GM11168 (cell line): ENCODE data around the gene CLEC2B.
"Not testable (repeated sequence)": the region's sequence is repeated elsewhere in the genome, so short reads cannot be mapped to it uniquely, and the experiment has no call there.

ENCODE experiments used
- in situ Hi-C: fragments of 300-500 bp; cut with MboI; formaldehyde crosslinking; loops from one replicate; pipeline ENCODE4 v1.12.0; 2022; ENCODE audit warnings: low sequenced_read_pairs; ENCODE audit not compliant: unreplicated experiment

Gene CLEC2B

DNA sequence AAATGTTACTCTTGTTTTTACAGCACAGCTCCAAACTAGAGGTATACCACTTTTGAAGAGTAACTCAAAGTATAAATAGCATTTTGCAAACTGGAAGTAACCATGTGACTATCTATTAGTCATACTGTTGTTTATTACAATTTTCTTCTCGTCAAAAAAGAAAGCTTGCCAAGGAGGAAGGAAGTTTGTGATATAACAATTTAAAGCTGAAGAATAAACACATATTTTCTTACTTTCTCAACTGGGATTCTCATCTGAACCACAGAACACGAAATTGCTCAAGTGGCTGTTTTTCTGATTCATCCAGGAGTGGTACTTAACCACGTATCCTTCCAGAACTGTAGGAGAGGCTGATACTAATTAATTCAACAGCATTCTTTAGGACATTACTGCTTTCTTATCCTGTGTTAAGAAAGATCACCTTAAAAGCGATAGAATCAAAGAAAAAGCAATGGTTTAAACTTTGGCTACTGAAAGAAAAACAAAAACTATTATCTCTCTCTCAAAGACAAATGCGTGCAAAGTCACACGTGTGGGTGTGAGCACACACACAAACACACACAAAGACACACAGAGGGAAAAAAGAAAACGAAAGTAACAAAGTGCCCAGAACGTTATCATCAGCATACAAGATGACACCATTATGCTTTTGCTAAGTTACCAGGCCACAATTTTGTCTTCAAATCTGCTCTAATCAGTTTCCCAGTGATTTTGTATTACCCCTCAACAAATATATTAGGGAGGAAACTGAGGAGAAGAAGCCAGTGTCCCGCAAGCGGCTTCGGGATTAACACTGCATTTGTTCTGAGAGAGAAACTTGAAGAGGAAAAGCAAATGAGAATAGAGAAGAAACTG, at the start of gene CLEC2B:
Gene CLEC2B, minus strand, starts transcription at position 48 of the 855 bp plus-strand sequence.
- in situ Hi-C loops, result no loop called here

DNA sequence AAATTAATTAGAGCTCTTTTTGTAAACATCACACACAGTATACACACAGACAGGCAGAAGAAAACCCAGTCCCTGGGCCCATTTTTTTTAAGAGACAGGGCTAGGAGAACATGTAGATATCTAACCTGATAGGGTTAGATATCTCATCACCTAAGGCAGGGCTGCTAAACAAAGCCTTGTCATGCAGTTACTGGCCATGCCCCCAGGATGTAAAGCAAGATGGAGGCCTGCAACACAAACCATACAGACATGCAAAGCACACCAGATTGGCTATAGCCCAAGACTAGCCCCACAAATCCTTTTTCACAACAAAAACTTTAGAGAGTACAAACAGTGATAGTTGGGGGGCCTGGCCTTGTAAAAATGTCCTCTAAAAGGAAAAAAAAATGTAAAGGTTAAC, 42.6 kb upstream of the CLEC2B start:
- in situ Hi-C loops, result no loop called here

DNA sequence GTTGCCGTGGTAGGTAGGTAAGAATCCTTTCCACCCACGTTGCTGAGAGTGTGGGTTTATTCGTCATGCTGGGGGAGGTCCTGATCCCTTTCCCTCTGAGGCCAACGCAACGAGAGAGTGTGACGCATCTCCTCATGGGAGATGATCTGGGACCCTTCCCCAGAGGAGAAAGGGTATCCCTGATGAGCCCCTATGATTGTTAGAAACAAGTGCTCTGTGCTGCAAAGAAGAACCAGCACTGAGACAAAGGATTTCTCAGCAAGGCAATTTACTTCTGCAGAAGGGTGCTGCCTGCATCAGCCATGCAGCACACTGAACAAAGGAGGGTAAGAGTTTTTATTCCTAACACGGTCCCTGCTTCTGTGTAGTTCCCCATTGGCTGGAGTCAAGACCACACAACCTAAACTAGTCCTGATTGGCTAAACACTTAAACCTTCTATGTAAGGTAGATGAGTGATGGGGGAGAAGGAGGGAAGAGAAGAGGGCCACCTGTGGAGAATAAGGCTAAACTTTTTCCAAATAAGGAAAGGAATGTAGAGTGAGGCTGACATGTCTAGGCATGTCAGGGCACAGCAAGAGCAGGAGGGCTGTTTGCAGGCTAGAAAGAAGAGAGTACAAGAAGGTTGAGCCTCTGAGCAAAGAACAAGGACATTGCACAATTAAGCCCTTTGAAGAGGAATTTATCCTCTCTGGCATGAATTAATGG, 41.7 kb upstream of the CLEC2B start:
- in situ Hi-C loops, result no loop called here

DNA sequence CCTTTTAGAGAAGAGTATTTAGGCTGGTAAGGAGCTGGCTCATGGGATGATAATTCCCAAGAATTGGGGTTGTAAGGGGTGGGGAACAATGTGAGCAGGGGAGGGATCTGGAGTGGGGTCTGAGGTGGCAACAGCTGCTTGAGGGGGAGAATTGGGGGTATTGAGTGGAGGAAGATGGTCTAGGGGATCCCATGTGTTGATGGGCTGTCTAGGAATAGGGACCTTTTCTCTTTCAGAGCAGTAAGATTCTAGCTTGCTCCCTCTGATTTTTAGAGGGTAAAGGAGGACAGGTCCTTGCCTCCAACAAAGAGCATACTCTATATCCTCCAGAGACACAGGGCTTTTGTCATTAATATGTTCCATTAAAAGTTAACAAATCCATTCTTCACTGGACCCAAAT, 40.6 kb upstream of the CLEC2B start:
- in situ Hi-C loops, result no loop called here

DNA sequence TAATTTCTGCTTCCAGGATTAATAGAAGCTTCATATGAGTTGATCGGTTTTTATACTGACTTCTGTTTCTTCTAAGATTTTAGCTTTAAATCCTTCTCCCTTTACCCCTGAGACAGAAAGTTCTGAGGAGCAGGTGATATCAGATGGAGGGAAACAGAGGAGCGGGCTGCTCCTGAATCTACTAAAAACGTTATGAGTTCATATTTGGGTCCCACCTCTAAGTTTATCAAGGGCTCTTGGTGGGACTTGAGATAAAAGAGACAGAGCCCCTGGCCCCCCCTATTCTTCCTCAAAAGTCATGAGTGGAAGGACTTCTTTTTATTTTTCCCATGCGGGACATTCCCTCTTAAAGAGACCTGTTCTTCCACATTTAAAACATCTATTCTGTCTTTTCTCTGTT, 39.2 kb upstream of the CLEC2B start:
- in situ Hi-C loops, result no loop called here

DNA sequence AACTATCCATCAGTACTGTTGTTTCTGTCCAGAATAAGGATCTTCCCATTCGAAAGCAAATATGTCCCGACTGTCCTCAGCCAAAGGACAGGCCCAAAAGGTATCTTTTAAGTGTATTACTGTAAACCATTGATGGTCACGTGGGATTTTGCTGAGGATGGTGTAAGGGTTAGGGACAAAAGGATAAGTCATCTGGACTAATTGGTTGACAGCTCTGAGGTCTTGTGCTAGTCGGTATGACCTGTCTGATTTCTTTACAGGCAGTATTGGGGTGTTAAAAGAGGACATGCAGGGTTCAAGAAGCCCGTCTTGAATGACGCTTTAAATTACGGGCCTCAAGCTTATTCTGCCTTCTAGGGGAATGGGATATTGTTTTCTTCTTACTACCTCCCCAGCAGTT, 38.6 kb upstream of the CLEC2B start:
- in situ Hi-C loops, result no loop called here

DNA sequence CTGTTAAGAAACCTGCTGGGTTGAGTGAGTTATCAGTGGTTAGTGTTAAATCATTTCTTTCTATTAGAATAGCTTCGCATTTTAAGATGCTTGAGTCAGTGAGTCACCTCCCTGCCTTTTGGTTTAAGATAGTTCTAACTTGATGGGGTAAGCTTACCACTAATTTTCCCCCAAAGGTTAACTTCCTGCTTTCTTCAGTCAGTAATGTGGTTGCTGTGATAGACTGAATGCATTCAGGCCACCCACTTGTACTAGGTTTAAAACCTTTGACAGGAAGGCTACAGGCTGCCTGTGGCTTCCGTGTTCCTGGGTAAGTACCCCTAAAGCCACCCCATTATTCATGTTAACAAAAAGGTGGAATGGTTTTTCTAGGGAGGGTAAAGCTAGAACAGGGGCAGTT, 37.7 kb upstream of the CLEC2B start:
- in situ Hi-C loops, result no loop called here

DNA sequence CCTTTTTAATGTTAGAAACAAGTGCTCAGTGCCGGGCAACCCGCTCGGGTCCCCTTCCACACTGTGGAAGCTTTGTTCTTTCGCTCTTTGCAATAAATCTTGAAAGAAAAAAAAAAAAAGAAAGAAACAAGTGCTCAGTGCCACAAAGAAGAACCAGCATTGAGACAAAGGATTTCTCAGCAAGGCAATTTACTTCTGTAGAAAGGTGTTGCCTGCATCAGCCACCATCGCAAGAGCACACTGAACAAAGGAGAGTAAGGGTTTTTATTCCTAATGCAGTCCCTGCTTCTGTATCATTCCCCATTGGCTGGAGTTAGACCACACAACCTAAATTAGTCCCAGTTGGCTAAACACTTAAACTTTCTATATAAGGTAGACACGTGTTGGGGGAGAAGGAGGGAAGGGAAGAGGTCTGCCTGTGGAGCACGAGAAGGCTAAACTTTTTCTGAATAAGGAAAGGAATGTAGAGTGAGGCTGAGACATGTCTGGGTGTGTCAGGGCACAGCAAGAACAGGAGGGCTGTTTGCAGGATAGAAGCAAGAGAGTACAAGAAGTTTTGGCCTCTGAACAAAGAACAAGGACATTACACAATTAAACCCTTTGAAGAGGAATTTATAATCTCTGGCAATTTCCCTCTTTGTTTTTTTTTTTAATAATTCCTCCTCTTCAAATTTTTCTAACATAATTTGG, 33.5 kb upstream of the CLEC2B start:
- in situ Hi-C loops, result no loop called here

DNA sequence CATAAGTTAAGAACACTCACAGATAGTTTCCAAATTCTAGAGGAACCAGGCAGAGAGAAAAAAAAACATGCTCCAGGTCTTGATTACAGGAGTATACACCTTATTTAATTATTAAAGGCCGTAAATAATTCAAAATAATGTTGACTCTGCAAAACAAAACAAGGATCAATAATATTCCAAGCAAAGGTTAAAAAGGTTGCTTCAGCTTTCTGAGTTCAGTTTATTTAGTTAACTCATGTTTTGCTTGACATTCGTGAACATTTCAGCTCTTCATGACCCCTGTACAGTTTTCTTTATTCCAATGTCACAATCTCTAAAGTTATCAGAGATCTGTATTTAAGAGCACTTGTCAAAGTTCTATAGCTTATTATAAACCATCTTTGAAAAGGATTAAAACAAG, 31.8 kb upstream of the CLEC2B start:
- in situ Hi-C loops, result no loop called here

DNA sequence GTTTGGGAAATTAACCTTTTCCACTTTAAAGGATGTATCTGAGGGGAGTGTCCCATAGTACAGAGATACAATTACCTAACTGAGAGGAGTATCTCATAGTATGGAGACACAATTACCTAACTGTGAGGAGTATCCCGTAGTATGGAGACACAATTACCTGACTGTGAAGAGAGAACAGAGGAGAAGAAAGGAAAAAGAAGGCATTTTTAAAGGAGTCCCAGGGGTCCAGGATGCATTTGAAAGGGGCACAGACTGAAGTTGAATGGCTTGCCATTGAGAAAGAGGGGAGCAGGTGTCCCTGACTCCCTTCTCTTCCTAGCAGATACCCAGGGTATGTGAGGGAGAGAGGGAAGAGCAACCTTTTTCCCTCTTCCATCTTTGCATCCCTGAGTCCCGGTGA, 30.1 kb upstream of the CLEC2B start:
- in situ Hi-C loops, result no loop called here

DNA sequence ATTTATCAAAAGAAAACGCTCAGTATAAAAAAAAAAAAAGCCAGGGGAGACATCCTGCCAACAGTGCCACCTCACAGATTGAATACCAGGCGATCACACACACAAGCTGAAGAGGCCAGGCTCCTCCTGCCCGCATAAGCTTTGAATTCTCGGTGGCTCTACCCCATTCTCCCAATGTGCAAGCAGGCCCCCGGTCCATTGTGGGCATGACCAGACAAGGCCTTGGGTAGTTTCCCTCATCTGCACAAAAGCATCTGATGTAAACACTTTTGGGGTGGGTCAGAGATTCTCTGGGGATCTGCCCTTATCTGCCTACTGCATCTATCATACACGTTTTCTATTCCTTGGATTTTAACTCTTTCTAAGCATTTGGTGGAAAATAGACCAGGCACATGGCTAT, 28.4 kb upstream of the CLEC2B start:
- in situ Hi-C loops, result no loop called here

DNA sequence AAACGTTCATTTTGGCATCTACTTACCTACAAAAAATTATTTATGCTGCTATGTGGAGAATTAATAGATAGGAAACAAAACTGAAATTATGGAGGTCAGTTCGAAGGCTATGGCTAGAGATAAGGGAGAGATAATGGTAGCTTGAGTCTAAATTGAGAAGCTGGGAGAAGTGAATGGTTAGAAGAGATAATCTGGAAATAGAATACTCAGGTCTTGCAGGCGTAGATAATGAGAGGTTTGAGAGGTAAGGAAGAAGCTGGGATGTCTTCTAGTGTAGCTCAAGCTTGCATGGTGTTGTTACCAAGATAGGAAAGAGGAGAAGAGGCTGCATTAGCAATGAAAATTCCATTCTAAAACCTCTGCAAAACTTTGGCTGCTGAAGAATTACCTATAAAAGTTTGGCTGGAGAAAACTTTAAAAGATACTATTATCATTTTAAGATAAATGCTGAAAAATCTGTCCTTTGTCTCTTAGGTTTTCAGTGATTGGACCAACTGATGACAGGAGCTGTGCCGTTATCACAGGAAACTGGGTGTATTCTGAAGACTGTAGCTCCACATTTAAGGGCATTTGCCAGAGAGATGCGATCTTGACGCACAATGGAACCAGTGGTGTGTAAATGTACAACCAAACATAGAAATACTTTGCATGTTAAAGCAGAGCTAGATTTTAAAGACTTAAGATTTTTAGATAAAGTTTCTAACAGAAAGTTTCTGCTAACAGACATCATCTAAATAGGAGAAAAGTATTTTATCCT, 26.2 kb upstream of the CLEC2B start:
- in situ Hi-C loops, result no loop called here

DNA sequence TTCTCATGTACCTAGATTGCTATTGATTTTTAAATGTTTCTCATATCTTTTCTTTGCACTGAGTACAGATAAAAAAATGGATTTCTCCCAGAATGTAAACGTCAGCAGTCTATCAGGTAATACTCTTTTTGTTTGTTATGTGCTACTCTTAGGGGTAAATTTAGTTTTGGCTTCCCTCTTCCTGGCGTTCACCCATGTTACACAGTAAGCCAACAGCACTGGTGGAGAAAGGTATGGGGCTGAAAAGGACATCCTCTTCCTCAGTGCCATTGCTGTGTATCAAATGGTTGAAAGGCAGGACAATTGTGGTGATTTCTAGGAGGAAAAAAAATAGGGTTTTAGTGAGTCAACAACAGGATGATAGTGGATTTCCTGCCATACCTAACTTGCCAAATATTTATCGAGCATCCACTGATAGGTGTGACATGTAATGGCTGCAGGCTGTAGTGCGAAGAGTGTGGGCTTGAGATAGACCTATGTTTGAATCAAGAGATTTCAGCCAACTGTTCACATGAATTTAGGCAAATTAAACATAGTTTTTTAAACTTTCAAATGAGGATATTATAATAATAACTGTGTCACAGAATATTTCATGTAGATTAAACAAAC, 19.6 kb upstream of the CLEC2B start:
- in situ Hi-C loops, result no loop called here

DNA sequence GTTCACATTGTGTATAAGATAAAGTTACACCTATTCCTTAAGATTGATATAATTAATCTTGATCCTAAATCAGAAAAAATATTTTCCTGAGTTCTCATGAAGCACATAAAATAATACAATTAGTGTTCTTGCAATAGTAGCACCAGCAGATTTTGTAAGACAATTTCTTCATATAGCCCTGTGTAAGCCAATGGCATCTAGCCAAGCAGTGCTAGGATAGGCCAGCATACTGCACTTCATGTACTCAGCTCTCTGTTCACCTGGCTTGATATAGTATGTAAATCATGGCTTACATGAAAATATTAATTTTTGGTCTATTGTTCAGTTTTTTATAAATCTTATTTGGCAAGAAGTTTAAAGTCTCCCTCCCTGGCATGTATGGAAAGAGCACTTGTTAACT, 14.0 kb upstream of the CLEC2B start:
- in situ Hi-C loops, result no loop called here

DNA sequence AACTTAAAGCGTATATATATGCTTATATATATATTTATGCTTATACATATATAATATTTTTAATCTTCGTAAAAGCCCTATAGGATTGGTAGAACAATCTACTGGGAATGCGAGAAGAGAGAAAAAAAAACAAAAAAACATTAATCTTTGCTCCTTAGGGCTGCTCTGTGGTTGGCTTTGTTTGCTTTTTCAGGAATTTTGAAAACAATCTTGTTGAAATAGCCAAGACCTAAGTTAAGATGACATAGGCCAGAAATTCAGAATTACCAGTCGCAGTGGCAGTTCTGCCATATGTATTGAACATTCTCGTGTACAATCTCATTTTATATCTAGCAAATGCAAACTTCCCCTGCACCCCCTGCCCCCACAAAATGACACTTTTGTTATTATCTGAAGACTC, 12.8 kb upstream of the CLEC2B start:
- in situ Hi-C loops, result no loop called here

DNA sequence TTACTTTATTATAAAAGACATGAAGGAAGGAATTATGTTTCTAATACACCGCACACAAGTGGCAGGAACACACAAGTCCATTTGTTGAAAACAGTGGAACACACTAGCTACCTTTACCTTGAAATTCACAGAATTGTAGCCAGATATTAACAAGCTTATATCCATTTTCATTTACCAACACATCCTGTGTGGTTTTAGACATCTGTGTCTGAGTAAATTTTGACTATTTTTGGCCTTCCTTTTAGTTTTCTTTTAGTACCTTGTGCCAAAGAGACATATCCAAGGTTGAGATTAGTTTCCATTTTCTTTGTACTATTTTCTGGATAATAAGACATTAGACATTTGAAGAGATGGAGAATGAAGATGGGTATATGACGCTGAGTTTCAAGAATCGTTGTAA, 12.1 kb upstream of the CLEC2B start, which contains the start of gene KLRF2:
Gene KLRF2, plus strand, starts transcription at position 244 of the 400 bp plus-strand sequence. Its CDS starts 107 bp downstream, at position 351.
- in situ Hi-C loops, result no loop called here

DNA sequence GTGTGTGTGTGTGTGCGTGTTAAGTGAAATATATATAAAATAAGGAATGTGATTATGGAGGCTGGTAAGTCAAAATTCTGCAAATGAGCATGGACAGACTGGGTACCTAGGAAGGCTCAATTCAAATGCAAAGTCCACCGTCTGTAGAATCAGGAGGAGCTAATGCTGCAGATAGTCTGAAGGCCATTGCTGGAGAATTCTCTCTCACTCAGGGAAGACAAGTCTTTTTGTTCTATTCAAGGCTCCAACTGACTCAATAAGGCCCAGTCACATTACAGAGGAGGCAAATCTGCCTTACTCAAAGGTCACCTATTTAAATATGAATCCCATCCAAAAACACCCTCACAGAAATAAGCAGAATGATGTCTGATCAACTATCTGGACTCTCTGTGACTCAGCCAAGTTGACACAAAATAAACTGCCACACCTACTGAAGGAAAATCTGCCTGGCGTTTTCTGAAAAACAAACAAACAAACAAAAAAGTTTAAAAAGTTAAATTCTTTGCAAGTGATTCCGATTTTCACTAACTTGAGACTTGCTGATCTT, 11.5 kb upstream of the CLEC2B start:
- in situ Hi-C loops, result no loop called here

DNA sequence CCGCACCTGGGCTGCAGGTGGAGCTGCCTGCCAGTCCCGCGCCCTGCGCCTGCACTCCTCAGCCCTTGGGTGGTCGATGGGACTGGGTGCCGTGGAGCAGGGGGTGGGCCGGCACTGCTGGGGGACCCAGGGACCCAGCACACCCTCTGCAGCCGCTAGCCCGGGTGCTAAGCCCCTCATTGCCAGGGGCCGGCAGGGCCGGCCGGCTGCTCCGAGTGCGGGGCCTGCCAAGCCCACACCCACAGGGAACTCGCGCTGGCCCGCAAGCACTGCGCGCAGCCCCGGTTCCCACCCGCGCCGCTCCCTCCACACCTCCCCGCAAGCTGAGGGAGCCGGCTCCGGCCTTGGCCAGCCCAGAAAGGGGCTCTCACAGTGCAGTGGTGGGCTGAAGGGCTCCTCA, 7.0 kb upstream of the CLEC2B start:
- in situ Hi-C loops, result not testable (repeated sequence)

DNA sequence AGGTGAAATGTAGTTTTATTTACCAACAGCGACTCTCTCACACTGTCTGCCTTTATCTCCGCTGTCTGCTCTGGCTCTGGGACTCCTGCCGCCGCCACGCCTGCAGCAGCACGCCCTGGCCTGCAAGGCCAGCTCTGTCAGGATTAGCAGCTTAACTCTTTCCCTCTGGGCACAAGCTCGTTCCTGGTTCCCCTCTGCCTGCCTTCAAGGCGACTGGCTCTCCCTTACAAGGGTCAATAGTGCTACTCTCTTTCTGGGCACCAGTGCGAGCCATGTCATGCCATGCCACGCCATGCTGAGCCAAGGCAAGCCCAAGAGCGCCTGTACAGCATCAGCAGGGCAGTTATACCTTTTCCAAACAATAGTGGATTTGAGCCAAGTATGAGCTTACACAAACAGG, 3.6 kb upstream of the CLEC2B start:
- in situ Hi-C loops, result no loop called here

DNA sequence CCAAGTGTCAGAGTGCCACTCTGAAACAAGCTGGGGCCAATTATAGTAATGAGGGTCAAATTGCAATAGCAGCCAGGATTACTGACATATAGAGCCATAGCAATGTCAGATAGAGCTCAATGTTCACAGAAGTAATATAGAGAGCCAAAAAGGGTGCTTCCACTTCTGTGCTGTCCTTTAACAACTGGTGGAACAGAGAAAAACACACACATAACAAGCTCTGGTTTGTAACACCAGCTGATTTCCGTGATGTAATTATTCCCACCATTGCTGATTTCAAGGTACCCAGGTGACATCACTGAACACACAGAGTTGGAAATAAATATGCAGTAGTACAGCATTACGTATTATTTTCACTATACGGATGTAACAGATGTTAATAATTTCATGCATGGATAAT, 3.0 kb upstream of the CLEC2B start:
- in situ Hi-C loops, result no loop called here
